Upper lobe of right lung (tissue), 1 donor: ENCODE data around the gene XKR3. TPM values are rescaled to one million over a fixed set of nuclear protein-coding genes. Genes with fewer than 3 reads are reported as not detected.

Source experiments
- ATAC-seq: fragments of 200-7000 bp; cut with Tn5 transposase; one replicate; pipeline ENCODE4 v1.9.1; 2020; ENCODE audit warnings: mild to moderate bottlenecking, moderate library complexity
- DNase-seq: peaks from one replicate; pipeline ENCODE4 v3.0.0-alpha.2; 2020
- H3K27ac ChIP-seq: fragments of 200-600 bp; one replicate; pipeline ENCODE4 v1.8.0; 2022
- H3K27me3 ChIP-seq: fragments of 200-600 bp; one replicate; pipeline ENCODE4 v1.8.0; 2022; ENCODE audit warnings: mild to moderate bottlenecking
- H3K36me3 ChIP-seq: fragments of 200-600 bp; one replicate; pipeline ENCODE4 v1.8.0; 2022
- H3K4me1 ChIP-seq: fragments of 200-600 bp; one replicate; pipeline ENCODE4 v1.8.0; 2022
- H3K4me3 ChIP-seq: fragments of 200-600 bp; one replicate; pipeline ENCODE4 v1.8.0; 2022; ENCODE audit warnings: mild to moderate bottlenecking
- H3K9me3 ChIP-seq: fragments of 200-600 bp; one replicate; pipeline ENCODE4 v1.8.0; 2022
- CTCF ChIP-seq: fragments of 200-600 bp; IDR thresholded peaks from one replicate; pipeline ENCODE4 v1.8.0; 2022; ENCODE audit warnings: antibody characterized with exemption
- intact Hi-C: fragments of 100-400 bp; cut with DNase I; formaldehyde crosslinking; loops from one replicate; pipeline ENCODE4 v1.11.0; 2022
- total RNA-seq: library from RNA; stranded (reverse); fragmentation: NEBNext Ultra II Directional; extraction: Animal tissue kit (Norgen Biotek cat#: 25700); gene quantifications from one replicate; pipeline ENCODE4 v1.2.1, GENCODE V29; 2021
- donor health status: DM: no; HTN: yes; CAD: no; lungs with severe emphysema.

The XKR3 gene
- total RNA-seq, 1 donor from 2014 or later = not detected

- H3K36me3 ChIP-seq = no peaks in the 10 kb centered on the region
- DNase-seq = no peak
- no peaks in the 10 kb centered on the region for H3K27me3 ChIP-seq
- intact Hi-C loops = no loop called here
- peak; percentile 28 for ATAC-seq
- H3K4me1 ChIP-seq = no peaks in the 10 kb centered on the region
- H3K27ac ChIP-seq = no peak overlapping the region
- no peak for TF ChIP-seq CTCF
- H3K9me3 ChIP-seq = no peaks in the 10 kb centered on the region
- H3K4me3 ChIP-seq = no peak overlapping the region
These were observed 20.7 kb upstream of the XKR3 start for GRCh38 chr22:16845881-16846280.

- intact Hi-C loops = no loop called here
- Histone ChIP-seq H3K27ac (no peak overlapping the region), H3K36me3 (no peaks in the 10 kb centered on the region), H3K4me1 (no peaks in the 10 kb centered on the region), H3K9me3 (no peaks in the 10 kb centered on the region), H3K4me3 (no peak overlapping the region), H3K27me3 (no peaks in the 10 kb centered on the region)
- TF ChIP-seq CTCF = no peak
- ATAC-seq (peak; percentile 13), DNase-seq (no peak)
These were observed 20.3 kb upstream of the XKR3 start for GRCh38 chr22:16845465-16845864.

GRCh38 chr22:16844529-16844928, 19.3 kb upstream of the XKR3 start:
- Histone ChIP-seq H3K27ac (no peak overlapping the region), H3K27me3 (no peaks in the 10 kb centered on the region), H3K9me3 (no peaks in the 10 kb centered on the region), H3K4me1 (no peaks in the 10 kb centered on the region), H3K4me3 (no peak overlapping the region), H3K36me3 (no peaks in the 10 kb centered on the region)
- TF ChIP-seq CTCF = no peak
- ATAC-seq = no peak
- no peak for DNase-seq
- intact Hi-C loops = no loop called here

DNA sequence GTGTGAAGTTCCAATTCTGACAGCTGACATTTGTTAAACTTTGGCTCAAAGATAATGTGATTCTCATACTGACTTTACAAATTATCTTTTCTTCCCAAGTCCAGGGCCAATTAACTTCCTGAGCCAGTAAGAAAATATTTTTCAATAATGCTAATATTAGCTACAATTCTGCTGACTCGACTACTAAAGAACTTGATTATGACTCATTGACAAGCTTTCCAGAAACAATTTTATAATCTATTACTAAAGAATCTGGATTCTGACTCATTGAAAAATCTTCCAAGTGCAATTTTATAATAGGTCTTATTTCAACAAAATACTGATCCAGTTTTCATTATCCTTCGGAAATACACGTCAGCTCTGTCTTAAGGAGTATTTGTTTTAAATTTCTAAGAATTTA, 12.9 kb upstream of the XKR3 start:
- Histone ChIP-seq H3K4me1 (no peaks in the 10 kb centered on the region), H3K36me3 (no peaks in the 10 kb centered on the region), H3K27me3 (no peaks in the 10 kb centered on the region), H3K27ac (no peak overlapping the region), H3K9me3 (no peaks in the 10 kb centered on the region), H3K4me3 (no peak overlapping the region)
- DNase-seq (no peak), ATAC-seq (no peak)
- intact Hi-C loops = no loop called here
- no peak for TF ChIP-seq CTCF

DNA sequence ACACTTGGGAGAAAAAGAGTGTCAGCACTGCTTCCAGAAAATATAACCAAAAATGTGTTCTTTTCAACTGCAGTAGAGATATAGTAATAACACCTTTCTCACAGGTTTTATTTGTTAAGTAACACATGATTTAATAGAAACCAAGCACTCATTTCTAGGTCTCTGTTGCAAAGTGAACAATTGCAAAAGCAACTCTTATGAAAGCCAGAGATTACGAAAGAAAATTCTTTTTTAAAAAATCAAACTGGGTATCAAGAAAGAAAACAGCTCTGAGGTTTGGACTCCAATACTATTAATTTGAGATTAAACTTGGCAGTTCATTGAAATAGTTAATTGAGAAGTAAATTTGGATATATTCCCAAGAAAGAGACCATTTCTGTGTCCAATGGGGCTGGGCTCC, 9.8 kb upstream of the XKR3 start:
- Histone ChIP-seq H3K4me1 (no peaks in the 10 kb centered on the region), H3K4me3 (no peak overlapping the region), H3K9me3 (no peaks in the 10 kb centered on the region), H3K36me3 (no peaks in the 10 kb centered on the region), H3K27ac (no peak overlapping the region), H3K27me3 (no peaks in the 10 kb centered on the region)
- DNase-seq (no peak), ATAC-seq (no peak)
- intact Hi-C loops = no loop called here
- TF ChIP-seq CTCF = no peak

DNA sequence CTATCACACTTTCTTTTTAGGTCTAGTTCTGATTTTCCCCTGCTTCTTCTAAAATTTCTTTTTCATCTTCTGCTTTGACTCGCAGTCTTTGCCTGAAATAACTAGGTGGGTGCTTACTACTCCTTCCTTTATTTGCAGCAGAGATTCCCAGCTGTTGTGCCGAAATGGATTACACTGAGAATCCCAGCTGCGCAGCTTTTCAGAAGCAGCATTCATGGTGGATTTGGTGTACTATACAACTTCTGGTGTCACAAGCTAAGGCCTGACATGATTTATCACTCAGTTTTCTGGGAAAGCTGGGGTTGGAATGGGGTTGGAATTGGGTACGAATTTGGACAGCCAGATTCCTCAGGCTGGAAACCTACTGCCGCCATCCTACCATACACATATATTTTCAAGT, 6.0 kb upstream of the XKR3 start:
- ATAC-seq = no peak

More for the DNA sequence above, 6.0 kb upstream of the XKR3 start:
- Histone ChIP-seq H3K4me1 (no peaks in the 10 kb centered on the region), H3K4me3 (no peak overlapping the region), H3K36me3 (no peaks in the 10 kb centered on the region), H3K27me3 (no peaks in the 10 kb centered on the region), H3K9me3 (no peaks in the 10 kb centered on the region), H3K27ac (no peak overlapping the region)
- no peak for DNase-seq
- no peak for TF ChIP-seq CTCF
- intact Hi-C loops = no loop called here
